Mesenchymal stem cell (in vitro differentiated cells and primary cell): Measurements from ENCODE around the gene TMEM150C.

Experiments used
- DNase-seq: peaks from one replicate; pipeline ENCODE4 v3.0.0-alpha.2; 2013
- H2AFZ ChIP-seq: one replicate; pipeline ENCODE4 v1.6.1; 2013; ENCODE audit warnings: low read depth, mild to moderate bottlenecking, control low read depth, inconsistent platforms, low read length, moderate library complexity
- H2AK5ac ChIP-seq: 2 replicates; pipeline ENCODE4 v1.6.1; 2013; ENCODE audit warnings: low read length, moderate library complexity, mild to moderate bottlenecking, inconsistent platforms; ENCODE audit not compliant: severe bottlenecking
- H2BK120ac ChIP-seq: one replicate; pipeline ENCODE4 v1.6.1; 2013; ENCODE audit warnings: low read depth, mild to moderate bottlenecking, inconsistent platforms, low read length, moderate library complexity
- H2BK12ac ChIP-seq, 2 experiments: one replicate each; pipeline ENCODE4 v1.6.1; 2013; ENCODE audit warnings: inconsistent platforms in 2 of 2, low read length in 2 of 2, mild to moderate bottlenecking in 2 of 2, moderate library complexity in 2 of 2, control low read depth in 1 of 2
- H2BK15ac ChIP-seq: one replicate; pipeline ENCODE4 v1.6.1; 2013; ENCODE audit warnings: mild to moderate bottlenecking, low read depth, inconsistent platforms; ENCODE audit not compliant: poor library complexity, severe bottlenecking
- H2BK5ac ChIP-seq: 2 replicates; pipeline ENCODE4 v1.6.1; 2013; ENCODE audit warnings: low read depth, mild to moderate bottlenecking, low read length, control low read depth, inconsistent platforms; ENCODE audit not compliant: poor library complexity, severe bottlenecking
- H3K14ac ChIP-seq, 2 experiments: one replicate each; pipeline ENCODE4 v1.6.1; 2013; ENCODE audit warnings: inconsistent platforms in 2 of 2, low read length in 2 of 2, control low read depth in 1 of 2, mild to moderate bottlenecking in 1 of 2, moderate library complexity in 1 of 2
- H3K18ac ChIP-seq, 2 experiments: one replicate each; pipeline ENCODE4 v1.6.1; 2013; ENCODE audit warnings: inconsistent platforms in 2 of 2, low read length in 2 of 2, control low read depth in 1 of 2, low read depth in 1 of 2, mild to moderate bottlenecking in 1 of 2
- H3K23ac ChIP-seq, 2 experiments: one replicate each; pipeline ENCODE4 v1.6.1; 2013; ENCODE audit warnings: inconsistent platforms in 2 of 2, low read length in 2 of 2, mild to moderate bottlenecking in 2 of 2, moderate library complexity in 2 of 2, control low read depth in 1 of 2
- H3K27ac ChIP-seq: 2 replicates; pipeline ENCODE4 v1.5.1; 2013; ENCODE audit warnings: mild to moderate bottlenecking, moderate library complexity, low read length, control low read depth, inconsistent platforms; ENCODE audit not compliant: poor library complexity, severe bottlenecking
- H3K27me3 ChIP-seq, 2 experiments: 2 replicates each; pipeline versions ENCODE4 v1.6.1 to v1.7.0; 2013; ENCODE audit warnings: low read length in 2 of 2, mild to moderate bottlenecking in 2 of 2, moderate library complexity in 2 of 2, control low read depth in 1 of 2, inconsistent platforms in 1 of 2; ENCODE audit not compliant: control insufficient read depth in 1 of 2, insufficient read depth in 1 of 2
- H3K36me3 ChIP-seq, 2 experiments: 2 replicates each; pipeline versions ENCODE4 v1.6.1 to v1.7.0; 2013; ENCODE audit warnings: low read length in 2 of 2, control low read depth in 1 of 2, inconsistent platforms in 1 of 2, low read depth in 1 of 2, mild to moderate bottlenecking in 1 of 2; ENCODE audit not compliant: insufficient read depth in 2 of 2, control insufficient read depth in 1 of 2
- H3K4ac ChIP-seq, 2 experiments: one replicate each; pipeline ENCODE4 v1.6.1; 2013; ENCODE audit warnings: inconsistent platforms in 2 of 2, low read length in 2 of 2, mild to moderate bottlenecking in 2 of 2, moderate library complexity in 2 of 2, control low read depth in 1 of 2, low read depth in 1 of 2
- H3K4me1 ChIP-seq: 2 replicates; pipeline ENCODE4 v1.6.1; 2013; ENCODE audit warnings: low read depth, low read length, control low read depth; ENCODE audit not compliant: control insufficient read depth, insufficient read depth
- H3K4me2 ChIP-seq: 2 replicates; pipeline ENCODE4 v1.6.1; 2013; ENCODE audit warnings: low read length, mild to moderate bottlenecking, inconsistent platforms; ENCODE audit not compliant: poor library complexity, severe bottlenecking
- H3K4me3 ChIP-seq, 2 experiments: 2 replicates each; pipeline versions ENCODE4 v1.5.1 to v1.7.0; 2013; ENCODE audit warnings: low read length in 2 of 2, mild to moderate bottlenecking in 2 of 2, control low read depth in 1 of 2, low read depth in 1 of 2; ENCODE audit not compliant: insufficient read depth in 1 of 2
- H3K79me1 ChIP-seq: replicated peaks from 2 replicates; pipeline ENCODE4 v1.6.1; 2013; ENCODE audit warnings: mild to moderate bottlenecking, control low read depth, low read length, inconsistent platforms; ENCODE audit not compliant: poor library complexity, severe bottlenecking
- H3K9ac ChIP-seq: 2 replicates; pipeline ENCODE4 v1.7.0; 2013; ENCODE audit warnings: mild to moderate bottlenecking, low read length, moderate library complexity
- H3K9me3 ChIP-seq: 2 replicates; pipeline ENCODE4 v1.7.0; 2013; ENCODE audit warnings: mild to moderate bottlenecking, low read length; ENCODE audit not compliant: control insufficient read depth
- H4K8ac ChIP-seq: one replicate; pipeline ENCODE4 v1.6.1; 2013; ENCODE audit warnings: inconsistent platforms, mild to moderate bottlenecking, low read length, moderate library complexity
- H4K91ac ChIP-seq: one replicate; pipeline ENCODE4 v1.6.1; 2013; ENCODE audit warnings: mild to moderate bottlenecking, low read length, inconsistent platforms
- WGBS: methylation state at CpG from one replicate; pipeline ENCODE4 v1.1.7; 2013; ENCODE audit warnings: mixed read lengths; 5-methylcytosine and 5-hydroxymethylcytosine counted together

The TMEM150C gene

GRCh38 chr4:82593411-82593810 is 31.6 kb upstream of the TMEM150C start:
- Histone ChIP-seq H3K4me1 (peaks cover 6% of the 10 kb centered on the region), H3K79me1 (no peaks in the 10 kb centered on the region), H3K4me3 (no peak overlapping the region), H2BK120ac (no peak overlapping the region), H3K9ac (no peak overlapping the region), H2BK5ac (no peak overlapping the region), H3K14ac (no peak overlapping the region), H3K4me2 (no peak overlapping the region), H2BK12ac (no peak overlapping the region), H4K91ac (no peak overlapping the region), H3K18ac (no peak overlapping the region), H3K36me3 (no peaks in the 10 kb centered on the region), H2BK15ac (no peak overlapping the region), H3K9me3 (no peaks in the 10 kb centered on the region), H2AFZ (no peak overlapping the region), H3K4ac (no peak overlapping the region), H3K23ac (no peak overlapping the region), H4K8ac (no peak overlapping the region), H3K27me3 (peaks cover 8 to 43% of the 10 kb centered on the region in 2 experiments), H2AK5ac (no peak overlapping the region), H3K27ac (no peak overlapping the region)
- WGBS, result 69% methylated on average over 5 of the region's 5 CpGs
- no peak for DNase-seq

- Histone ChIP-seq H3K23ac (no peak overlapping the region), H4K91ac (no peak overlapping the region), H3K27ac (no peak overlapping the region), H3K36me3 (no peaks in the 10 kb centered on the region), H3K9me3 (no peaks in the 10 kb centered on the region), H2BK5ac (no peak overlapping the region), H3K14ac (no peak overlapping the region), H2BK15ac (no peak overlapping the region), H3K4ac (no peak overlapping the region), H3K18ac (no peak overlapping the region), H2BK120ac (no peak overlapping the region), H2AFZ (no peak overlapping the region), H3K27me3 (peaks cover 8 to 37% of the 10 kb centered on the region in 2 experiments), H3K9ac (no peak overlapping the region), H2BK12ac (no peak overlapping the region), H2AK5ac (no peak overlapping the region), H3K4me3 (no peak overlapping the region), H3K4me2 (no peak overlapping the region), H4K8ac (no peak overlapping the region), H3K4me1 (peaks cover 6% of the 10 kb centered on the region), H3K79me1 (no peaks in the 10 kb centered on the region)
- WGBS, result 88% methylated on average over 1 of the region's 3 CpGs
- DNase-seq, result no peak
These were observed 30.9 kb upstream of the TMEM150C start for GRCh38 chr4:82592639-82593038.

- H2AFZ ChIP-seq, result no peak overlapping the region
These were observed 29.8 kb upstream of the TMEM150C start for GRCh38 chr4:82591592-82591991.

GRCh38 chr4:82589756-82590155 is 28.0 kb upstream of the TMEM150C start:
- no peak overlapping the region for H3K9ac ChIP-seq
- no peak overlapping the region for H3K4me3 ChIP-seq
- H4K8ac ChIP-seq, result no peak overlapping the region
- no peak overlapping the region for H2BK15ac ChIP-seq
- H3K36me3 ChIP-seq, result no peaks in the 10 kb centered on the region
- peaks cover 8 to 38% of the 10 kb centered on the region in 2 experiments for H3K27me3 ChIP-seq
- no peak overlapping the region for H2BK12ac ChIP-seq
- no peak overlapping the region for H2BK5ac ChIP-seq
- H3K9me3 ChIP-seq, result no peaks in the 10 kb centered on the region
- no peak overlapping the region for H2AK5ac ChIP-seq
- H3K18ac ChIP-seq, result no peak overlapping the region
- H3K4me2 ChIP-seq, result no peak overlapping the region
- no peak overlapping the region for H3K14ac ChIP-seq
- peaks cover 7% of the 10 kb centered on the region for H3K4me1 ChIP-seq
- no peak for DNase-seq
- H3K23ac ChIP-seq, result no peak overlapping the region
- H2AFZ ChIP-seq, result no peak overlapping the region
- 90% methylated on average over 1 of the region's 1 CpG for WGBS
- no peak overlapping the region for H4K91ac ChIP-seq
- H3K4ac ChIP-seq, result no peak overlapping the region
- no peak overlapping the region for H2BK120ac ChIP-seq
- no peak overlapping the region for H3K27ac ChIP-seq
- H3K79me1 ChIP-seq, result no peaks in the 10 kb centered on the region

More at GRCh38 chr4:82591592-82591991, 29.8 kb upstream of the TMEM150C start:
- Histone ChIP-seq H4K91ac (no peak overlapping the region), H2BK5ac (no peak overlapping the region), H2BK15ac (no peak overlapping the region), H3K9ac (no peak overlapping the region), H3K9me3 (no peaks in the 10 kb centered on the region), H4K8ac (no peak overlapping the region), H3K4me2 (no peak overlapping the region), H2BK12ac (no peak overlapping the region), H3K27ac (no peak overlapping the region), H3K18ac (no peak overlapping the region), H3K23ac (no peak overlapping the region), H3K4ac (no peak overlapping the region), H2BK120ac (no peak overlapping the region), H3K36me3 (no peaks in the 10 kb centered on the region), H3K27me3 (peaks cover 8 to 35% of the 10 kb centered on the region in 2 experiments), H3K4me1 (peaks cover 7% of the 10 kb centered on the region), H3K4me3 (no peak overlapping the region), H3K14ac (no peak overlapping the region), H2AK5ac (peak overlapping the region; percentile 48), H3K79me1 (no peaks in the 10 kb centered on the region)
- DNase-seq, result no peak
- 95% methylated on average over 5 of the region's 5 CpGs for WGBS
